NCI-H1694 treated with DMSO at 0.1 percent for 48 hours (cell line): ENCODE data around the gene WWTR1.

Experiments used
- DNase-seq: peaks from one replicate; lab custom pipeline; 2025; lab: John Stamatoyannopoulos, UW

Gene WWTR1

GRCh38 chr3:149532489-149533180, 125.2 kb downstream of the WWTR1 start:
- DNase-seq, result no peak

- DNase-seq, result no peak
These were observed 128.7 kb downstream of the WWTR1 start for GRCh38 chr3:149529099-149529498.

GRCh38 chr3:149528340-149528650, 129.5 kb downstream of the WWTR1 start:
- no peak for DNase-seq

GRCh38 chr3:149527531-149528339, 130.1 kb downstream of the WWTR1 start:
- no peak for DNase-seq

- no peak for DNase-seq
These were observed 134.1 kb downstream of the WWTR1 start for GRCh38 chr3:149523512-149524299.

- no peak for DNase-seq
These were observed 137.9 kb downstream of the WWTR1 start for GRCh38 chr3:149519912-149520311.

- no peak for DNase-seq
These were observed 140.9 kb downstream of the WWTR1 start for GRCh38 chr3:149516920-149517319.

- DNase-seq, result no peak
These were observed 142.6 kb downstream of the WWTR1 start for GRCh38 chr3:149515249-149515648.

- no peak for DNase-seq
These were observed 143.4 kb downstream of the WWTR1 start for GRCh38 chr3:149514471-149514870.

GRCh38 chr3:149512073-149512782, 145.6 kb downstream of the WWTR1 start:
- no peak for DNase-seq

GRCh38 chr3:149511040-149511626, 146.7 kb downstream of the WWTR1 start:
- DNase-seq, result no peak

GRCh38 chr3:149510480-149510879, 147.3 kb downstream of the WWTR1 start:
- no peak for DNase-seq

GRCh38 chr3:149509526-149509925, 148.3 kb downstream of the WWTR1 start:
- DNase-seq, result no peak

GRCh38 chr3:149507491-149508324, 150.1 kb downstream of the WWTR1 start:
- DNase-seq, result no peak

- DNase-seq, result no peak
These were observed 150.9 kb downstream of the WWTR1 start for GRCh38 chr3:149506965-149507364.

GRCh38 chr3:149506540-149506939, 151.3 kb downstream of the WWTR1 start:
- no peak for DNase-seq

GRCh38 chr3:149502438-149502837, 155.4 kb downstream of the WWTR1 start:
- DNase-seq, result no peak

- DNase-seq, result no peak
These were observed 156.3 kb downstream of the WWTR1 start for GRCh38 chr3:149501524-149501923.

GRCh38 chr3:149497966-149498670, 159.7 kb downstream of the WWTR1 start:
- DNase-seq, result no peak

- no peak for DNase-seq
These were observed 160.9 kb downstream of the WWTR1 start for GRCh38 chr3:149496891-149497290.
